Eye (tissue), 1 donor: ENCODE results near the gene EMC6.
"Not testable (repeated sequence)": the region's sequence is repeated elsewhere in the genome, so short reads cannot be mapped to it uniquely, and the experiment has no call there.

Experiments
- DNase-seq: peaks from one replicate; pipeline ENCODE4 v3.0.0-alpha.2; 2015

EMC6 gene

GRCh38 chr17:3682033-3682432 lies 13.4 kb downstream of the EMC6 start:
- no peak for DNase-seq

DNA sequence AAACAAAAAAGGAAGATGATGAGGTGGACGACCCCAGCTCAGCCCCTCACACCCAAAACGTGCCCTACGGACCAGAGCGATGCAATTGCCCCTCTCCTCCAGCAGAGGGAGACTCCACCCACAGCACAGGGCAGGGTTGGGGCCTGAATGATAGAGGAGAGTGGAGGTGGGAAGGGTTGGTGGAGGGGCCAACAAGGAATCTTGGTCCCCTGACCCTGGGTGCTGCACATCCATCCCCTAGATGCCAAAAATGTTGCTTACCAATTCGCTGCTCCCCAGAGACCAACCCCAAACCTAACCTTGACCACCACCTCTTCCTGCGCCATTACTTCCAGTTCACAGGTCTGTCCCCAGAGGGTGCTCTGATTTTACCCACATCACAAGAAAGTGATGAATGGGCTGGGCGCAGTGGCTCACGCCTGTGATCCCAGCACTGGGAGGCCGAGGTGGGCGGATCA lies 14.5 kb downstream of the EMC6 start:
- peak; percentile 41 for DNase-seq

DNA sequence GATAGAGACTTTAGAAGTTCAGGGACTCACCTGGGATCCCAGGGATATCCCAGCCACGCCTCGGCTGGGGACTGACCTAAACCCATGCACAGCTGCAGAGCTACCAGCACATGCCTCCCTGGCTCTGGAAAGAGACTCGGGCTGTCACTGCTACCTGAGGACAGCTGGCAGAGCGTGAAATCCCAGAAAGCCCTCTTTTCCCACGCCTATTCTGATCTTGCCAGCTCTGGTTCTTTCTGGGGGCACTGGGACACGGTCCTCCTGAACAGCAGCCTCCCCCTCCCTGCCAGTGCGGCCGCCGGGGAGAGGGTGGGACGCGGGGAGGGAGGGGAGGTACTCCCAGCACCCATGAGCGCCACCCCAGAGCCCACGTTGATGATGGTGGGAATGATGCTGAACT lies 16.6 kb downstream of the EMC6 start:
- no peak for DNase-seq

- peak; percentile 50 for DNase-seq
Observed at GRCh38 chr17:3688027-3688553, 19.5 kb downstream of the EMC6 start.

DNA sequence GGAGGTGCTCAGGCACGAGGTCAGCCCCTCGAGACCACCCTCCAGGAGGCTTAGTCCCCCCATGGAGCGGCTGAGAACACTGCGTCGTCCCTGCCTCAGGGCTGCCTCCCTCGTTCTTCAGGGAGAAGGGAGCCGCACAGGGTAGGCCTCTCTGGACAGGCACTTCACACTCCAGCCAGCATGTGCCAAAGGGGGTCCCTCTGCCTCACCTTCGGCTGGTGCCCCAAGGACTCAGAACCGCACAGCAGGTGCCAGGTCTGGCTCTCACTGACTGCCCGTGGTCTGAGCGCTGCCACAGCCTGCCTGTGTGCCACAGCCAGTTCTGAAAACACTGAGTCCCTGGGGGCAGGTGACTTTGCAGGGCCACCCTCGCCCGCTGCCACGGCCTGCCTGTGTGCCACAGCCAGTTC lies 20.2 kb downstream of the EMC6 start:
- no peak for DNase-seq

DNA sequence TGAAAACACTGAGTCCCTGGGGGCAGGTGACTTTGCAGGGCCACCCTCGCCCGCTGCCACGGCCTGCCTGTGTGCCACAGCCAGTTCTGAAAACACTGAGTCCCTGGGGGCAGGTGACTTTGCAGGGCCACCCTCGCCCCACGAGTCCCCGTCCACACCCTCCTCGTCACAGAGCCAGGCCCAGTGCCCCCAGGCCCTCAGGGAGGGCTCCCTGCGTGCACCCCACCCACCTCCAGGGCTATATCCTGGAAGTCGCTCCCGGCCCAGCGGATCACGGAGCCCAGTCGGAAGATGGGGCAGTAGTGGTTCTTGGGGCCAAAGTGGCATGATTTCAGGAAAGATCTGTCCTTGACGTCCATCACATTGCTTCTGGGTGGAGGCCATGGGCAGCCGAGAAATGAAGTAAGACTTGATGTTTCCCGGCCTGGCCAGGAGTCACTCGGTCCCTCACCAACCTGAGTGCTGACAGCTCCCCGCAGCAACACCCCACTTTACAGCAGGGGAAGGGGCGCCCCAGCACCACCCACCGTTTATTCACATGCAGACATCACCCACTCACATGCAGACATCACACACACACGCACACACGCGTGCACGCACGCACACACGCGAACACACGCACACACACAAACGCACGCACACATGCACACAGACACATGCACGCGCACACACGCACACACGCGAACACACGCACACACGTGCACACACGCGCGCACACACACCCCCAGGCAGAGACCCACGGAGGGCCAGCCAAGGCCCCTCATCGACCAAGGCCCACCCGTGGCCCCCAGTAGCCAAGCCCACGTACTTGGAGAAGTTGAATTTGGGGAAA lies 20.9 kb downstream of the EMC6 start:
- DNase-seq, result no peak

DNA sequence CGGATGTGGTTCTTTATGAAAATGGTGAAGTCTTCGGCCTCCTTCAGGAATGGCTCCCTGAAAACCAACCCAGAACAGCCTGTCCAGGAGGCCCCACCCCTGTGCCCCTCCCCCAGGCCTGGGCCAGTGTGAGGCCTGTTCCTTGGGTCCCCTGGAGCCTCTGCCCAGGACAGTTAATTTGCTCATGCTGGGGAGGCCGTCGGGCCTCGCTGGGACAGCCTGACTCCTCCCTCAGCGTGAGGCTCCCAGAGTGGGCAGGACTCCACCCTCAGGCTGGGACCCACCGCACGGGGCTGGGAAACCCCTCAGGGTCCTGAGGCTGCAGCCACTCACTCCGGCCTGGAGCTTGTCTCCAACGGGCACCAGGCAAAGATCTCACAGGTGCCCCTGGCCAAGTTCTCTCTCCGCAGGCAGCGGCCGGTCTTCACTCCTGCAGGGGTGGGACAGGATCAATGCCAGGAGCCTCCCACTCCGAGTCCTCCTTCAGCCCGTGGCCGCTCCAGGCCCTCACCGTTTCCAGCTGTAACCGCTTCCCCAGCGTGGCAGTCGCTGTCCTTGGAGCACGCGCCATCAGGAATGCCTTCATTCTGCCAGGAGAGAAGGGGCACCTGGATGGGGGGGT lies 21.6 kb downstream of the EMC6 start:
- DNase-seq, result no peak

- no peak for DNase-seq
Observed at GRCh38 chr17:3691617-3692067, 23.0 kb downstream of the EMC6 start.

GRCh38 chr17:3692346-3692745 lies 23.7 kb downstream of the EMC6 start:
- DNase-seq, result no peak

DNA sequence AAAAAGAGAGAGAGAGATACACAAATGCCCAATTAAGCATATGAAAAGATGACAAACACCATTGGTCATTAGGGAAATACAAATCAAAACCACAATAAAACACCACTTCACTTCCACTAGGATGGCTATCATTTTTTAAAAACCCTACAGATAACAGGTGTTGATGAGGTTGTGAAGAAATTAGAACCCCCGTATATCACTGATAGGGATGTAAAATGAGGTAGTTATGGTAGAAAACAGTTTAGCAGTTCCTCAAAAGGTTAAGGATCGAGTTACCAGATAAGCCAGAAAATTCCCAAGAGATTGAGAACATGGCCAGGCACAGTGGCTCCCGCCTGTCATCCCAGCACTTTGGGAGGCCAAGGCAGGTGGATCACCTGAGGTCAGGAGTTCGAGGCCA lies 24.5 kb downstream of the EMC6 start:
- DNase-seq, result no peak

DNA sequence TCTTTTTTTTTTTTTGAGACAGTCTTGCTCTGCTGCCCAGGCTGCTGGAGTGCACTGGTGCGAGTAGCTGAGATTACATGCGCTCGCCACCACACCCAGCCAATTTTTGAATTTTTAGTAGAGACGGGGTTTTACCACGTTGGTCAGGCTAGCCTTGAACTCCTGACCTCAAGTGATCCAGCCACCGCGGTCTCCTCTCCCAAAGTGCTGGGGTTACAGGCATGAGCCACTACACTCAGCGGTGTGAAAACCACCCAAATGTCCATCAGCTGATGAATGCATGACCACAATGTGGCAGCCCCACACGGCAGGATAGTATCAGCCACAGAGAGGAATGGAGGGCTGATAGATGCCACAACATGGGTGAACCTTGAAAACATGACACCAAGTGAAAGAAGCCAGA lies 25.2 kb downstream of the EMC6 start:
- no peak for DNase-seq

- peak; percentile 24 for DNase-seq
Observed at GRCh38 chr17:3695129-3695722, 26.6 kb downstream of the EMC6 start.

DNA sequence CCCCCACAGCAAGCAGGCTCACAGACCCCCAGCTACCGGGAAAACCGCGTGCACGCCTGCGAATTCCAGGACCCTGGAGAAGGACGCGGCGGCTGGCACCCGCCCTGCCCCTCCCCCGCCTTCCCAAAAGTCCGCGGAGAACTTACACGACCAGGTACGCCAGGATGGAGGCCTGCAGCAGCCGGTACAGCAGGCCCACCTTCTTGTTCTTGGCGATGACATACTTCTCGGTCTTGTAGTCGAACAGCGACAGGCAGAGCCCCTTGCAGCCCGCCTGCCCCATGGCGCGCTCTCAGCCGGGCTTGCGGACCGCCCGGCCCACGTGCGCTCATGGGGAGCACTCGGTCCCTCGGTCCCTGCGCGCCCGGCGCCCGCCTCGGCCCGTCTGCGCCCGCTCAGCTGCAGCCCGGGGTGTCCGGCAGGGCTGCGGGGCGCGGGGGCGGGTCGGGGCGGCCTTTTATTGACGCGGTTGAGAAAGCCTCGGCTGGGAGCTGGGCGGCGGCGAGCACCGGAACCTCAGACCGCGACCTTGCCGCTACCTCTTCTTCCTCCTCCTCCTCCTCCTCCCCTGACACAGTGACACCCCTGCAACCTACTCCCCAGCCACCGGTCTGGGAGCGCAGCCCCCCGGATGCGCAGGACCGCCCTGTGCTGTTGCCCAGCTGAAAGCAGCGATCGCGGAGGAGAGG lies 27.3 kb downstream of the EMC6 start, which contains the start of gene P2RX5:
TSS of gene P2RX5 (minus strand) at position 433 of the 689 bp plus-strand sequence. CDS start at position 283, 150 bp downstream.
- peak; percentile 65 for DNase-seq

DNA sequence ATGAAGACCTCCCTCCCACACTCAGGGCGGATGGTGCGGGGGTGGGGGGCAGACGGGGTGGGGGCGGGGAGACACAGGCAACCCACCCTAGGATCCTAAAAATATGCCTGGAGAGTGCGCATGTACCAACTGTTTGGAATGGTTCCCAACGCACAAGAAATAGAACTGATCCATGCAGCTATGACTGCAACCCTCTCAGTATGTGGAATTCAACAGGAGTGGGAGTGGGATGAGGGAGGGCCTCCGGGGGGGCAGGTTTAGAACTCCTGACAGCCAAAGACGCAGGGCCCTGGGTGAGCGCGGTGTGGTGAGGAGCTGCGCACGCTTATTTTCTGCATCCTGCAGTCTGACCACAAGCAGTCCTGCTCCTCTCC lies 28.5 kb downstream of the EMC6 start:
- no peak for DNase-seq

DNA sequence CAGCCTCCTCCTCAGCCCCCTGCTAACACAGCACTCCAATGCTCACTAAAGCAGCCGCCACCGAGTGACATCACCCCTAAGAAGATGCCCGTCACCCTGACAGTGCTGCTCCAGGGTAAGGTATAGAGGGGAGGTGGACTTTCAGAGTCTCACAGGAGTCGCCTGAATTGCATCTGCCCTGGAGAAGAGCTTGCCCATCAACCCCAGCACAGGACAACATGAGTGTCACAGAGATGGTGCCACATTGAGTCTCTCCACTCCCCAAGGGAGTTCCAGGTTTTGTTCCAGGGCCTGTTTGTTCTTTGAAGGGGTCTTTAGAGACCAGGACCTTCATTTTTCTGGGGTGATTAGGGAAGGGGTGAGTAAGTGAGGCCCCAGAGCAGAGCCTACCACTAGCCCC lies 29.5 kb downstream of the EMC6 start:
- DNase-seq, result no peak

DNA sequence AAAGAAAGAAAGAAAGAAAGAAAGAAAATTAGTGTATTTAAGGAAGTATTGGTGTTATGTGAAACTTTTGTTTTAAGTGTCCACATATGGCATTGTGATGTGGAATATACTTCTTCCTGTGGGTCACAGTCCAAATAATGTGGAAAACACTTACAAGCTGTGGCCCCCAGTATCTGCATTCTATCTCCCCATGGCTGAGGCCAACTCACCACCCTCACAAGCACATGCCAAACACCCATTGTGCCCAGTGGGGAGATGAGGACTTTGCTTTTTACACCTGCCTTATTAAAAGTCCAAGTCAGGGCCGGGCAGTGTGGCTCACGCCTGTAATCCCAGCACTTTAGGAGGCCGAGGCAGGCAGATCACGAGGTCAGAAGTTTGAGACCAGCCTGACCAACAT lies 31.3 kb downstream of the EMC6 start:
- DNase-seq, result no peak

DNA sequence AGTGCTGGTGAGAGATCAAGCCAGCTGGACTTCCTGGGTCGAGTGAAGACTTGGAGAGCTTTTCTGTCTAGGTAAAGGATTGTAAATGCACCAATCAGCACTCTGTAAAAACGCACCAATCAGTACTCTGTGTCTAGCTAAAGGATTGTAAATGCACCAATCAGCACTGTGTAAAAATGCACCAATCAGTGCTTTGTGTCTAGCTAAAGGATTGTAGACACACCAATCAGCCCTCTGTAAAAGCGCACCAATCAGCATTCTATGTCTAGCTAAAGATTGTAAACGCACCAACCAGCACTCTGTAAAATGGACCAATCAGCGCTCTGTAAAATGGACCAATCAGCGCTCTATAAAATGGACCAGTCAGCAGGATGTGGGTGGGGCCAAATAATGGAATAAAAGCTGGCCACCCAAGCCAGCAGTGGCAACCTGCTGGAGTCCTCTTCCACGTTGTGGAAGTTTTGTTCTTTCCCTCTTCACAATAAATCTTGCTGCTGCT lies 33.5 kb downstream of the EMC6 start:
- DNase-seq, result not testable (repeated sequence)

- no peak for DNase-seq
Observed at GRCh38 chr17:3704931-3705717, 36.5 kb downstream of the EMC6 start.

- not testable (repeated sequence) for DNase-seq
Observed at GRCh38 chr17:3705718-3705984, 37.0 kb downstream of the EMC6 start.

DNA sequence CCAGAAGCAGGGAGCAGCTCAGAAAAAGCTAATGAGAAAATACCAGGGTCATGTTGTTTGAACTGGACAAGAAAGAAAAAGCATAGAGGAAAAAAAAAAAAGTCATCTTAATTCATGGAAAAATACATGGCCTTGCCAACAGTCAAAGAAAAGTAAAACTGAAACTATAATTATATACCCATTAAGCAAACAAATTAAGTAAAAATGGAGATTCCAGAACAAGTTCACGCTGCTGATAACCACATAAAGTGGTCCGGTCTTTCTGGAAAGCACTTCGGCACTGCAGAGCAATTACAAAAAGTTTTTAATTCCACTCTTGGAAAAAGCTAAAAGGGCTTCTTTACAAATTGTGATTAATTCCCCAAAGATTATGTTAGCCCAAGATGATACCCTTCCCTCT lies 39.8 kb downstream of the EMC6 start:
- no peak for DNase-seq

DNA sequence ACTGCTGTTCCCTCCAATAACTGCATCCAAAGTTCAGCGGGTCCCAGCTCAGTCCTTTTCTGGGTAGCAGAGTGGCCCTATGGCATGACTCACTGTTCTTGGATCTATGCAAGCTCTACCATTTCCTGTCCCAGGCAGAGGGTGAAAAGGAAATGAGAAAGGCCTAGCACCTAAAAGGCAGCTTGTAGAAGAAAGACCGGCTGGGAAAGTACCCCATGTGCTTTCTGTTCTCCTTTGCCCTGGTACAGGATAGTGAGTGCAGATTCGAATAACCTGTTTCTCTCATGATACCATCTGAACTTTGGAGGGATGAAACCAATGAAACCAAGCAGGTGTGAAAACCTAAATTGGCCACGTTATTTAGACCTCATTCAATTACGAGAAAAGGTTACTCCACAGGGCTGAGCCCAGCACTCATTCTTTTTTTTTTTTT lies 42.4 kb downstream of the EMC6 start:
- no peak for DNase-seq

- no peak for DNase-seq
Observed at GRCh38 chr17:3712811-3713463, 44.3 kb downstream of the EMC6 start.
